HG02678 (cell line): Measurements from ENCODE around the gene EEF2.

Source experiments
- ATAC-seq: cut with Tn5 transposase; IDR thresholded peaks from one replicate; pipeline ENCODE4 v1.9.1; 2021; ENCODE audit warnings: mild to moderate bottlenecking, moderate library complexity; ENCODE audit not compliant: unreplicated experiment

The EEF2 gene

DNA sequence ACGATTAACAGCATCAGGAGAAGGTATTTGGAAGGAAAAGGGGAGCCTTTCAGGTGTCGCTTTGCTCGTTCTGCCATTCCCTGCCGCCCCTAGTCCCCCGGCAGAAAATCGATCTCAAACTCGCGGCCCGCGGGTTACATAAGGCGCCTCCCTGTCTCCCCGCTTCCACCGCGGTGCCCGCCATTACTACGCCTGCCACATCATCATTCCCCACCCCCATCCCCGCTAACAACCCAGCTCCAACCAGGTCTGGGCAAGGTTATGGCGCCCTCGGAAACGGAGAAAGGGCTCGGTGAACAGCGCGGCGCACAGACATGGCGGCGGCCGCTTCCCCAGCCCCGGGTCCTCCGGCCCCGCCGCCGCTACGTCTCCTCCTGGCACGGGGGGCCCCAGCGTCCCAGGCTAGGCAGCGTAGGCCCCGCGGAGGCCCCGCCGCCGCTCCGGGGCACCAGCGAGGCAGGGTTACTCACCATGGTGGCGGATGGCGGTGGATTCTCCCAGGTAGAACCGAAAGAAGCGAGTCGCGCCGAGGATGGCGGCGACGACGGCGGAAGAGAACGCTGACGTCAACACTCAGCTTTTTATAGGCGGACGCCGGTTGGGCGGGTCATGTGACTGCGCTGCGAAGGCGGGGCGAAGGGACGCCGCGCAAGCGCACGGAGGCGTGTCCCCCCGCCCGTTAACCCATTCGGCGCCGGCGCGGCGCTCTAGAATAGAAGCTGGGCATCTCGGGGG lies at the start of gene EEF2:
Gene EEF2, minus strand, starts transcription at position 556 of the 735 bp plus-strand sequence. Its CDS starts 83 bp downstream, at position 473.
- peak; percentile 52 for ATAC-seq

DNA sequence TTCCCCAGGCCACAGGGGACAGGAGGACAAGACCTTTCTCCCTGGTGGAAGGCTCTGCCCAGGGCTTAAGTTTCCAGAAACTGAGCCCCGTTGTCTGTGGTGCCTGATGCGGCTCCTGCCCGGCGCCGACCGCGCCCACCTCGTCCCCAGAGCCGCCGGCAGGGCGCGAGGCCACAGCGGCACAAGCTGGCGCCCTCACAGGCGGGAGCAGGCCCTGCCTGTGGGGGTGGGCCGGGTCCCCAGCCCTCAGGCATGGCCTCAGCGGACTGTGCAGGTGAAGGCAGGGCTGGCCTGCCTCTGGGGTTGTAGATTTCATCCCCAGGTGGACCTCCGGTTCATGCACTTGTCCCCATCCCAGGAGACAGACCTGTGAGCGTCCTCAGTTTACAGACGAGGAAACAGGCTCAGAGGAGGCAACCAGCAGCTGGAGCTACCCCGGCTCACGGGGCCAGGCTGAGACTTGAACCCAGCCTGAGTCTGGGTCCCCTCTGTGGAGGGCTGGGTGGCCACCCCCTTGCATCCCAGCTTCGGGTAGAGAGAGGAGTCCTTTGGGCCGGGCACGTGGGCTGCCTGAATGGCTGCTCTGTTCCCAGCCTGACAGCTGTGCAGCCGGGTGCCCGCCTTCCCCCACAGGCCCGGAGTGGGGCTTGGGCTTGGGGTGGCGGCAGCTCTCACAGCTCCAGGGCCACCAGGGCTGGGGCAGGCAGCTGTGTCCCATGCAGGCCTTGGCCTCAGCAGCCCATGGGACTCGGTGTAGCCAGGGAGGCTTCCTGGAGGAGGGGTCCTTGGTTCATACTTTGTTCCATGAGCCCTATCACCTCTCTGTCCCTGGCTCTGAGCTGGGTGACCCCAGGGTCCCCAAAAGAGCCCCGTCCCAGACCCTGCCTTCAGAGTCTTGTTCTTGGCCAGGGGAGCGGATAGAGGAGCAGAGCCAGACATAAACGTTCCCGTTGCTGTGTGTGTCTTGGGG lies 49.1 kb upstream of the EEF2 start:
- ATAC-seq = no peak

DNA sequence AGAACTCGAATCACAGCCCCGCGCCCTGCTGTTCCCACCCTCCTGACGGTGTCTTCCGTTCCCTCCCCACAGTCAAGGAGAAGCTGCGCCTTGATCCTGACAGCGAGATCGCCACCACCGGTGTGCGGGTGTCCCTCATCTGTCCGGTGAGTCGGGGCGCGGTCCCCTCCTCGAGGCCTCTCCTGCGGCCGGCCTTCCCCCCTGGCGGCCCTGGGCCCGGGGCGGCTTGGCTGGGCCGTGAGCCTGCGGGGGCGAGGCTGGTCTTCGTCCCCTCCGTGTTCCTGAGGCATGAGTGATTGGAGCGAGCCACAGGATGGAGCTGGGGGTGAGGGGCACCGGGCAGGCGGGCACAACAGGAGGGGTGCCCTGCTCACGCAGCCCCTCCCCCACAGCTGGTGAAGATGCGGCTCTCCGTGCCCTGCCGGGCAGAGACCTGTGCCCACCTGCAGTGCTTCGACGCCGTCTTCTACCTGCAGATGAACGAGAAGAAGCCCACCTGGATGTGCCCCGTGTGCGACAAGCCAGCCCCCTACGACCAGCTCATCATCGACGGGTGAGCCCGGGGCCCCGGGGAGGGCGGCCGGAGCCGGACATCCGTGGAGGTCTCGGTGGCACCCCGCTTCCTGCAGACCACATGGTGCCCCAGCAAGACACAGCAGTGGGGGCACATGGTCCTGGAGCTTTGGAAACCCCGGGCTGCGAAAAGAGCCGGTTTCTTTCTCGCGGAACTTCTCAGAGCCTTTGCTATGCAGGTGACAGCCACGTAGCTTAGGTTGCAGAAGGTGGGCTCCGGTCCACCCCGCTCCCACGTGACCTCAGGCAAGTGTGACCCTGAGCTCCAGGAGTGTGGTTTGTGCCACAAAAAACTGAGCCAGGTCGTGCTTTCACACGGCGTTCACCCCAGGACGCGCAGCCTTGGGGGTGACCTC lies 48.0 kb upstream of the EEF2 start:
- ATAC-seq = no peak

DNA sequence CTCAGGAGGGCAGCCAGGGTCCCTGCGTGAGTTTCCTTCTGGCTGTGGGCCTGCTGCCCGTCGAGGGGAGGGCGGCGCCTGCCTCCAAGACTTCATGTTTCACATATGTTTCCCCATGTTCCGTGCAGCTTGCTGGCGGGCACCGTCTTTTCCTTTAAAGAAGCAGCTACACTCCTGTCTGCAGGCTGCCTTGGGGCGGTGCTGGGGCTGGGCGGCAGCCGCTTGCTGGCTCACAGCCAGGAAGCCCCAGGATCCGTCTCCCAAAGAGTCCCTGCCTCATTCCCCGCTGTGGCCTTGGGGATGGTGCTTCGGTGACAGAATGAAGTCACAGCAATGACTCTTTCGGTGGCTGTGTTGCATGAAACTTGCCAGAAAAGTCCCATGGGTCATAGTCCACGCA lies 47.2 kb upstream of the EEF2 start:
- no peak for ATAC-seq

DNA sequence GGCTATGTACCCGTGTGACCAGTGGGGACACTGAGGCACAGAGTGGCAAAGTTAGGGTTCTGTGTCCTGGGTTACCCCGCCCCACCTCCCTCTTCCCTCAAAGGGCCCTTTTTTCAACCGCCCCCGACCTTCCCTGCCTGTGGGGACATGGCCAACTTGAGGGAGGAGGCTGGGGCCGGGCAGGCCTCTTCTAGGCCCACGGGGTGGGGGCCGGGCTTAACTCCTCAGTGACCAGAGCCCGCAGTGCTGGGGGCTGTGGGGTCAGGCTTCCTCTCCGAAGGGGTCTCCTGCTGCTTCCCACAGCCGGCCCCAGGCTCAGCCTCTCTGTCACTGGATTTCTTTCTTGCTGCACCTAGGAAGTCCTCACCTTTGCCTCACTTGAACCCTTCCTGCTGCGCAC lies 46.2 kb upstream of the EEF2 start:
- ATAC-seq = no peak

DNA sequence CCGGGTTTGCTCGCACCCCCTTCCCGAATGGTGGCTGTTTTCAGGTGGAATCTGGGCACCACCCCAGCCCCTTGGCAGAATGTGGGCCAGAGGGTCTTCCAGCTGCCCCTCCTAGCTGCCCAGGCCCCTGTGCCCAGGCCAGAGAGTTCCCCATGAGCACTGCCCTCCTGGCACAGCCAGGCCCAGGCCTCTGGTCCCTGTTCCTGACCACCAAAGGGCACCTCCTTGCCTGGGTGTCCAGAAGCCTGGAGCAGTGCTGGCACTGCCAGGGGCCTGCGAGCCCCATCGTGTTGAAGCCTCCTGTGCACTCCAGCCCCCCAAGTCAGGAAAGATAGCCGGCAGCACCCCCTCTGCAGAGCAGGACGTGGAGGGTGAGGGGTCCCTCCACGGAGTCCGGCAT lies 45.7 kb upstream of the EEF2 start:
- ATAC-seq = no peak

DNA sequence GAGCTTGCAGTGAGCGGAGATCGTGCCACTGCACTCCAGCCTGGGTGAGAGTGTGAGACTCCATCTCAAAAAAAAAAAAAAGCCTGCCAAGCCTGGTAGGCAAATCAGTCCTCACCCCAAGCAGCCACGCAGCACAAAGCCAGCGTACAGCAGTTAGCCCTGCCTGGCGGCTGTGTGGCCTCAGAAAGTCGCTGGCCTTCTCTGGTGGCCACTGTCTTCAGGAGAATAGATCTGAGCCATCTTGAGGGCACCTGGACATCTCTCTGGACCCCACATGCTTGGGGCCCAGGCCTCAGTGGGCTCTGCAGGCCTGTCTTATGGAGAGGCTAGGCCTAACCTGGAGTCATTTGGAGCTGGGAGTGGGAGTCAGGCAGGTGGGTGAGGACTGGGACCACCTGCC lies 45.3 kb upstream of the EEF2 start:
- no peak for ATAC-seq

DNA sequence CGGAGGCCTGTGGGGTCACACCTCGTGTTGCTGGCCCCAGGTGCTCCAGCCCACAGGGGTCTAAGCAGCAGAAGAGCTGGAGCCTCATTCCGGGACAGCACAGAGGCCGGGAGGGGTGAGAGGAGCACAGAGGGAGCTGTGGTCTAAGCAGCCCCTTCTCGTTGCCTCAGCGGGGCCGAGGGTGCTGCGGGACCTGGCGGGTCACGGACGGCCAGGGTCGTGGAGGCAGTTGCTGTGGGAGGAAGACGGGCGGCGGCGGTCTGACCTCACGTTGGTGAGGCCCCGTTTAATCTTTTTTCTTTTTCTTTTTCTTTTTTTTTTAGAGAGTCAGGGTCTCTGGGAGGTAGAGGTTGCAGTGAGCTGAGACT lies 44.0 kb upstream of the EEF2 start:
- no peak for ATAC-seq

DNA sequence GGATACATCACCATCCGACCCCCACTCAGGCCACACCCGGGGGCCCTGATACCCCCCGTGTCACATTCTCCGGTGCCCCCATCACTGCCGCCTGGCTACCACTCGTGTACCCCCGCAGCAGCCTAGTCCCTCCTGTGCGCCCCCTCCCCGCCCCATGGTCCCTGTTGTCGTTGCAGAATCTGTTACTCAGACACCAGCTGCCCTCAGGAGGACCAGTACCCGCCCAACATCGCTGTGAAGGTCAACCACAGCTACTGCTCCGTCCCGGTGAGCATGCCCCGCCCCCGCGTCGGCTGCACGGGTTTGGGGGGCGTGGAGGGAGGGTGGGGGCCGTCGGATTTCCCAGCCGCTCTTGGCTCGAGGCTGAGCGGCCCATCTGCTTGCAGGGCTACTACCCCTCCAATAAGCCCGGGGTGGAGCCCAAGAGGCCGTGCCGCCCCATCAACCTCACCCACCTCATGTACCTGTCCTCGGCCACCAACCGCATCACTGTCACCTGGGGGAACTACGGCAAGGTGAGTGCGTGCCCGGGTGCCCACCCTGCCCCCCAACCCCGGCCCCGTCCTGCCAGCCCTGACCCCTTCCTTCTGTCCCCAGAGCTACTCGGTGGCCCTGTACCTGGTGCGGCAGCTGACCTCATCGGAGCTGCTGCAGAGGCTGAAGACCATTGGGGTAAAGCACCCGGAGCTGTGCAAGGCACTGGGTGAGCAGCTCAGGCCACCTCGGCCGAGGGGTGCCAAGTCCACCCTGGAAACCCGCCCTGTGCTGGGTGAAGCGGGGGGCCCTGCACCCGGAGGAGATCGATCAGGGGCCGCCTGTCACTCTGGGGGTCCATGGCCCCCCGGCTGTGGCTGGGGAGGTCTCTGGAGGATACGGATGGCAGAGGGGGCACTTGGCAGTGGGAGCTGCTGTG lies 43.3 kb upstream of the EEF2 start:
- no peak for ATAC-seq

DNA sequence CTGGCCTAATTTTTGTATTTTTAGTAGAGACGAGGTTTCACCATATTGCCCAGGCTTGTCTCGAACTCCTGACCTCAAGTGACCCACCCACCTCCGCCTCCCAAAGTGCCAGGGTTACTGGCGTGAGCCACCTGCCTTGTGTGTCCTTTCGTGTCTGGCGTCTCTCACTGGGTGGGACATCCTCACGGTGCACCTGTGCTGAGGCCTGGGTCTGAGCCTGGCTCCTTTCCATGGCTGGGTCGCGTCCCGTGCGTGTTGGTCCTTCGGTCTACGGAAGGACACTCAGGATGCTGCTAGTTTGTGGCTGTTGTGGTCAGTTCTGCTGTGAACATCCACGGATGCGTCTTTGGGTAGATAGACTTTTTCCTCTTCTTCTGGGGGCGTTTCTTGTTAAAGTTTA lies 41.9 kb upstream of the EEF2 start:
- no peak for ATAC-seq

DNA sequence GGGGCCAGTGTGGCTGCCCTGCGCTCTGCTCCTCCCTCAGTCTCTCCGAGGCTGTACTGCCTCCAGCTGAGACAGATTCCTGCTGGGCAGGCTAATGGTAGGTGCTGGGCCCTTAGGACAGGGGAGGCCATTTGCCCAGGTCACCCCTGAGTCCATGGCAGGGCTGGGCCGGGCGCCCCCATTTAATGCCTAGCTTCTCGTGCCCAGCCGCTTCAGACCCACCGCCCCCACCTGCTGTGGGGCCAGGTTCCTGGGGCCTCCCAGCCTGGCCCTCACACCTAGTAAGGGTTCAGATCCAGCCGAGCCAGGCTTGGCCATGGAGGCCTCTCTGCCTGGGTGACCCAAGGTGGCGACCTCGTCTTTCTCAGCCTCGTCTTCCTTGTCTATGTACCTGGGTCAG lies 40.1 kb upstream of the EEF2 start:
- ATAC-seq = no peak

DNA sequence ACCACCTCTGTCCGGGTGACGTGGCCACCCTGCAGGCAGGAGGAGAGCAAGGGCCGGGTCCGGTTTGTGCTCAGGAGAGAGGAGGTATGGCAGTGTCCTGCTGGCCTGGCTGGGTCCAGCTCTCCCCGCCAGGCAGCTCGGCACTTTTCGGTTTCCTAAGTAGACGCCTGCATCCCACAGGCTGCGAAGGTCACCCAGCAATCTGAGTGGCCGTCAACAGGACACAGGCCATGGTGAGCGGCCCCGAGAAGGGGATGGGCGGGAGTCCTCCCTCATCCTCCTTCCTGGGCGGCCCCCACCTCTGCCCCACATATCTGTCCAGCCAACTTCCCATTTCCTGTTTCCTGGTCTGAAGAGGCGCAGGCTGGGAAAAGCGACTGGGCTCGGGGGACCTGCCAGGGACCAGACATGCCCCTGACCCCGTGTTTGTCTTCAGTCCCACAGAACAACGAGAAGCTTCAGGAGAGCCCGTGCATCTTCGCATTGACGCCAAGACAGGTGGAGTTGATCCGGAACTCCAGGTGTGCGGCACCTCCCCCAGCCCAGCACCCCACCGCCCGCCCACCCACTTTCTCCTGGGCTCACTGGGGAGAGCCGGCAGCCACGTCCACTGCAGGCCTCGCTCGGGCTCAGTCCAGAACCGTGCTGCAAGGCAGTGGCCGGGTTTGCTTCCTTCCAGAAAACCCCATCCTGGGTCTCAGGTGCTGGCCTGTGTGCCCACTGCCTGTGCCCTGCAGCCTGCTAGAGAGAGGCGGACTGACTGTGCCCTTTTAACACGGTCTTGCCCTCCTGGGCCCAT lies 38.5 kb upstream of the EEF2 start:
- no peak for ATAC-seq

DNA sequence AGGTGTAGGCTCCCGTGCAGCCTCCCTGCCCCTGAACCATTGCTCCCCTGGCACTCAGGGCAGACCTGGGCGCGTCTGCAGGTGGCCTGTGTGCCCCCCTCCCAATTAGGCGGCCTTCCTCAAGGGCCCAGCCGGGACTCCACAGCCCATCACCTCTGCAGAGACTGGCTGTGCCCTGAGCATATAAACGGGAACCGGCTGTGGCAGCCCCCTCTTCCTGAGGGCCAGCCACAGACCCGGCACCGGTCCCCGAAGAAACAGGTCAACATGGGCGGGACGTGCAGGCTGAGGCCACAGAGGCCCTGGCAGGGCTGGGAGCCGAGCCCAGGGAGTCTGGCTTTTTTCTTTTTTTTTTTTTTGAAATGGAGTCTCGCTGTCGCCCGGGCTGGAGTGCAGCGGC lies 34.3 kb upstream of the EEF2 start:
- ATAC-seq = no peak

DNA sequence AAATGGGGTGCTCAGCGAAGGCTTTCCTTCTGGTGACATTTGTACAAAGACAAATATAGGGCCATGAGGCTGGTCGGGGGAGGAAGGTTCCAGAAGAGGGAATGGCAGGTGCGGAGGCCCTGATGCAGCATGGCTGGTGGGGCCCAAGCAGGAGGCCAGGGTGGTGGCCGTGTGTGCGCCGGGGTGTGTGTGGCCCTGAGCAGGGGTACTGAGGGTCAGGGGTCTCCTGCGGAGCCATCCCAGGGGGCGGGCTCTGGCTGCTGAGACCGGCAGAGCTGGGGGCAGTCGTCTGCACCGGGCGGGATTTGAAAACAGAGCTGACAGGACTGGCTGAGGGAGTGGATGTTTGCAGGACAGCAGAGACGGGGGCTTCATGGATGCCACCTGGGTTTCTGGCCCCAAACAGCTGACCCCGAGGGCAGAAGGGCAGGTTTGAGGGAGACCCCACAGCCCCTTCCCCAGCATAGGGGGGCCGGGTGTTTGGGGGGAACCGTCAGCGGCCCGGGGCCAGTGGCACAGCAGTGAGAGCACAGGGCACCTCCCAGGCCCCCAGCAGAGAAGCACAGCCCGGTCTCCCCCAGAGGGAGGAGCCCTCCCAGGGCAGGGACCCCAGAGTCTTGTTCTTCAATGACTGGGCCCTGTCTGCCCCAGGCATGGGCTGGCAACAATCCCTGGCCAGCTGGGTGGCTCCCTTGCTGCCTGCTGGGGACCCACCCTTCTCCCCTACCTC lies 33.7 kb upstream of the EEF2 start:
- ATAC-seq = no peak

DNA sequence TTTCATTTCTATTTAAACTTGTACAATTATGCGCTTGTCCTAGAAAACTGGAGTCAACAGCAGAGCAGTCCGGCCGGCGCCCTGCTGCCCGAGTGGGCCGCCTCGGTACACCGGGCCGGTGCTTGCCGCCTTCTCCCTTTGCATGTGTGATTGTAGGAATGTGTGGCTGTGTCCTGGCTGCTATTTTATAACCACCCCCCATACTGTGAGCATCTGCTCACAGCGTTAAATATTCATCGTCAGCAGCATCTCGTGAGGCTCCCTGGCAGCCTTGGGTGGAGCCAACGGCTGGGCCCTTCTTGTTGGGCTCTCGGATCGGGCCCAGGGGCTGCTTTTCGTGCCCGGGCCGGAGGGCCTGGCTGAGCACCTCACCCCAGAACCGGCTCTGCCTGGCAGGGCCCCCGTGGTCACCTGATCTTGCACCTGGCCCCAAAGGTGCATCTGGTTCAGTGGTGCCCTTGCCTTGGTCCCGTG lies 32.9 kb upstream of the EEF2 start:
- ATAC-seq = no peak

DNA sequence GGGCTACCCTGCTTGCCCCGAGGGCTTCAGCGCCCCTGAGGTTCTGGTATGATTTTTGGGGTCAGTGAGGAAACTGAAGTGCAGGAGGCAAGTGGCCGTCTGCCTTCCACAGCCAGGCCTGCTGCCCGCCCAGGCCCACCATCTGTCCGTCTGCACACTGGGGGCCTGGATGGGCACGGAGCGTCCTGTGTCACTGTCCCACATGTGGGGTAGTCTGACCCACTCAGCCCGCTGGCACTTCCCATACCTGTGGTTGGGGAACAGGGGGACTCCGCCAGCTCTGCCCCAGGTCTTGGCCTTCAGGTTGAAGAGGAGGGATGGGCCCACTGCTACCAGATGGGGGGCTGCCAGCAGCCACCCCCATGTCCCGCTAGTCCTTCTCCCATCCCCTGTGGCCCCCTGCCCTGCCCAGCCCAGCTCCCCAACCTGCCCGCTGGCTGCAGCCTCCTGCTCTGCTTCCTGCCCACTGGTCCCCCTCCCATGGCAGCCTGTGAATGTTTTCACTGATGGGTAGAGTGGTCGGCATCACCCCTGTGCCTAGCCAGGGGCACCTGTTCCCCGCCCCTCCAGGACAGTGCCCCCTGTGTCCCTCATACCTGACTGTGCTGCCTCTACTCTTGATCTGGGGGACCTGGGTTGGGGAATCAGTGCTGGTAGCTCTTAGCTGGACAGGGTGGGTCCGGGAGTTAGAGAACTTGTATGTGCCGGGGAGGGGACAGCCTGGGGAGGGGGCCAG lies 31.8 kb upstream of the EEF2 start:
- ATAC-seq = no peak

DNA sequence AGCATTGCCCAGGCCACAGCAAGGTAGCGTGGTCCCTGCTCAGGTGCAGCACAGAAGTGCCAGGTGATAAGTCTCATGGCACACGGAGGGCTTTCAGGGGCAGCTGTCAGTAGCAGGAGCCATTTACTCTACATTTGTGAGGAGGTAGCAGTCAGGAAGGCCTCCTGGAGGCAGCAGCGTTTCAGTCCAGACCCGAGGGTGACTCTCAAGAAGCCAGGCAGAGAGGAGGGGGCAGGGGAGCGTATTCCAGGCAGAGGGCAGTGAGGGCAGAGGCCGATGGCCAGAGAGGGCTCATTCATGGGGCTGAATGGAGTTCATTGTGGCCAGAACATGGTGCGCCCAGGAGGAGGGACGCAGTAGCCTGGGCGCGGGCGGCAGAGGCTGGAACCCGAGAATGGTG lies 31.2 kb upstream of the EEF2 start:
- ATAC-seq = no peak
